ENCODE measurements around the gene OR1E1.
"Not testable (repeated sequence)": the region's sequence is repeated elsewhere in the genome, so short reads cannot be mapped to it uniquely, and the experiment has no call there.

OR1E1 gene, protein sequence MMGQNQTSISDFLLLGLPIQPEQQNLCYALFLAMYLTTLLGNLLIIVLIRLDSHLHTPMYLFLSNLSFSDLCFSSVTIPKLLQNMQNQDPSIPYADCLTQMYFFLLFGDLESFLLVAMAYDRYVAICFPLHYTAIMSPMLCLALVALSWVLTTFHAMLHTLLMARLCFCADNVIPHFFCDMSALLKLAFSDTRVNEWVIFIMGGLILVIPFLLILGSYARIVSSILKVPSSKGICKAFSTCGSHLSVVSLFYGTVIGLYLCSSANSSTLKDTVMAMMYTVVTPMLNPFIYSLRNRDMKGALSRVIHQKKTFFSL

DNA sequence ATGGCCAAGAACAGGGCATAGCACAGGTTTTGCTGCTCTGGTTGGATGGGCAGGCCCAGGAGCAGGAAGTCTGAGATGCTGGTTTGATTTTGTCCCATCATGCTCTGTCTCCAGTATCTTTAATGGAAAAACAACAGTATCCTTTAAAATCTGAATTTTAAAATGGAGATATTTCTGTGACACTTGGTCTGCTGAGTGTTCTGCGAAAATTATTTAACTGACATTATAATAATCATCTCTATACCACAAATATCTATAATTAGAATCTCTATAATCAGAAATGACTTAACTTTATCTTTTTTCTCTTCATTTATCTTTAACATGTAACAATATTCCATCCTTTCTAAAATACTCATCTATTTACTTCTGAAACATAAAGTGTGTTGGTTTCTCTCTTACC is at the start of gene OR1E1:
TSS of gene OR1E1 (minus strand) at position 101 of the 400 bp plus-strand sequence. CDS start at position 101, 0 bp downstream.
- DNase-seq, result no peak

DNA sequence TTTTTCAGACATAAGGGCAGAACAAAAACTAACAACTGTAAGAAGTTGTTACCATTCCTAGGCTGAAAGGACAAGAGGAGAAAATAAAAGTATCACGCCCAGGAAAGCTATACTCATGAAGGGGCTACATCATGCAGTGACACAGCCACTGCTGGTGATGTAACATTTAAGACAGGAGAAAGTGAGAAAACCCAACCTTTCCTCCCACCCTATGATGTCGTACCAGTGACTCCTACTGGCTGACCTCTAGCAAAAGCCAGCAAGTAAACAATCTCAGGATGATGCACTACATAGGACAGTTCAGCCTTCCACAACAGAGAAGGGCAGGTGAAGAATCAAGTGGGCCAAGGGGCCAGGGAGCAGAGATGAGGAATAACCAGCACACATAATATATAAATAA is 49.4 kb upstream of the OR1E1 start:
- peak; percentile 6 for DNase-seq

DNA sequence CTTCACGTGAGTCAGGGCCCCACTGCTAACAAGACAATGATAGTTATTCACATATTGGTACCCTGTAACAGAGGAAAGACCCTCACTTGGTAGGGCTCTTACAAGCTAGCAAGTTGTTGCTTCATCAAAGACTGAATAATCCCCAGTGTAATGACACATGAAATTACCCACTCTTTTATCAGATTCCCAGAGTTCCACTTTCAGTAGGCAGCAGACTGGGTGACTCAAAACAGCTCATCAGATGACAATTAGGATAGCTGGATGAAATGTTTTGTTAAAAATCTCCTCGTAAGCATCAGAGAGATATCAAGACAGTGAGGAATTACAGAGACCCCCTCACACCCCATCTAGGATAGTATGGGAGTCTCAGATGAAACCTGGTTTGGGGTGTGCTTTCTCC is 42.2 kb upstream of the OR1E1 start:
- no peak for DNase-seq

DNA sequence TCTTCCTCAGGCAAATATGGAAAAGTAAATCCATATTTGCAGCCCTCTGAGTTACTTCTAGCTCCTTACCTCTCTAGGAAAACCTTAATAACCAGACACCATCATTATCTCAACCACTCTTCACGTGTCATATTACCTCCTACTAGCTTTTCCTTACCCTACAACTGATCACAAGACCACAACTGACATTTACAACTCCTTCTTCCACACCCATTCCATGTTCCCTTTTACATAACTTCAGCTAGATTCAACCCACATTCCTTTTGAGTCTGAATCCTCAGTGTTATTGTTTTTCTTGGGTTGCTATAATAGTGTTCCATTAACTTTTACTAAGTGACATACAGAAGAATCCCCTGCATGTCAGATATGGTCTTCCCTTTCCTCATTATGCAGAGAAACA is 40.2 kb upstream of the OR1E1 start:
- DNase-seq, result no peak

DNA sequence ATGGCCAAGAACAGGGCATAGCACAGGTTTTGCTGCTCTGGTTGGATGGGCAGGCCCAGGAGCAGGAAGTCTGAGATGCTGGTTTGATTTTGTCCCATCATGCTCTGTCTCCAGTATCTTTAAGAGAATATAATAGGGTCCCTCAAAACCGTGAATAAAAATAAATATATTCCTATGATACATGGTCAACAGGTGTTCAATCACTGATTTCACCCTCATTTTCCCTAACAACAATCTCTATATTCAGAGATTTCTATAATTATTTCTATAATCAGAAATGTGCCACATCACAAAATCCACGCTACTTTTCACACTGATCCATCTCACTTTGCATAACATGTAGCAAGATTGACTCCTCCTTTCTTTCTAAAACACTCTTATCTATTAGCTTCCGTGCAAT is 35.5 kb upstream of the OR1E1 start, which contains the start of gene OR1E2:
TSS of gene OR1E2 (minus strand) at position 101 of the 400 bp plus-strand sequence. CDS start at position 101, 0 bp downstream.
- DNase-seq, result no peak

DNA sequence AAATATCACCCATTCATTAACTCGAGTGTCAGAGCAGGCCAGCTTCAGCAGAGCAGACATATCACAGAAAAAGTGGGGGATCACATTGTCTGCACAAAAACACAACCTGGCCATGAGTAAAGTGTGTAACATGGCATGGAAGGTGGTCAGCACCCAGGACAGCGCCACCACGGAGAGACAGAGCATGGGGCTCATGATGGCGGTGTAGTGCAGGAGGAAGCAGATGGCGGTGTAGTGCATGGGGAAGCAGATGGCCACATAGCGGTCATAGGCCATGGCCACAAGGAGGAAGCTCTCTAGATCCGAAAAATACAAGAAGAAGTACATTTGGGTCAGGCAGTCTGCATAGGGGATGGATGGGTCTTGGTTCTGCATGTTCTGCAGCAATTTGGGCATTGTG is 35.0 kb upstream of the OR1E1 start:
- not testable (repeated sequence) for DNase-seq

DNA sequence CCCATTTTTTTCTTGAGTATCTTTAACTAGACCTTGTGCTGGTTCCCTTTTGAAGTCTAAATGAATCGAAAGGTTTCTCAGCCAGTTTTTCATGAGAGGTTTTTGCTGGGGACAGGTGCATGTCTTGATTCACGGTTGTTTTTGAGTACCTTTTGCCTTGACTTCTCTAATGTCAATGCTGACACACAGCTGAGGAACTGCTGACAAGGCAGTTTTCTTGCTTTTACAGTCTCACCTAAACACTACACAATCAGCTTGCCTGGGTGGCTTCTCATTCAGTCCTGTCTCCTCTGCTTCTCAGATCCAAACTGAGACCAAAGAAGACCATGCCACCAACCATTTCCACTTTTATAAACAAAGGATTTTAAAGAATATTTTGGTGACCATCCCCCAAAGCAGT is 20.0 kb upstream of the OR1E1 start:
- no peak for DNase-seq

DNA sequence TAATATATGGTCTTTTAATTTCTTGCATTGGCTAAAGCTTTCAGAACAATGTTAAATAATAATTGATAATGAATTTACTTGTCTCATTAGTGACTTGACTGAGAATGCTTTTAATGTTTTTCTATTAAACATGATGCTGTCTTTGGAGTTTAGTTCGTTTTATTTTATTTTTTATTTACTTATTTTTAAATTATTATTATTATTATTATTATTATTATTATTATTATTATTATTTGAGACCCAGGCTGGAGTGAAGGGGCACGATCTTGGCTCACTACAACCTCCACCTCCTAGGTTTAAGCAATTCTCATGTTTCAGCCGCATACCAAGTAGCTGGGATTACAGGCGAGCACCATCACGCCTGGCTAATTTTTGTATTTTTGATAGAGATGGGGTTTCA is 17.4 kb upstream of the OR1E1 start:
- no peak for DNase-seq

DNA sequence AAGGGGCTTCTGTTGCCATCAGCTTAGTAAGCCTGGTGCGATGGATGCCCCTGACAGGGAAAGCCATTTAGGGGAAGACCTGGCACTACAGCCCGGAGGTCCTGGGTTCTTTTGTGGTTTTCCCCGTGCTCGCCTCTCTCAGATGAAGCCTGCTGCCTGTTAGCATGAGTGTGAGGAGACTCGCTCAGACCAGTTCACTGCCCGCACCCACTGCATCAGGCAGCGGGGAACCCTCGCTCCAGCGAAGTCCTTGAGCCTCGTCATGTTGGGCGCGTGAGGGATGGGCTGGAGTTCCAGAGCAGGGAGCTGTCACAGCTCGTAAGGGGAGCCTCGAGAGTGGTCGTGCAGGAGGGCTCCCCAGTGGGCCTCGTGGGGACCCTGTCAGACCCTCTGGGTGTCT is 14.0 kb upstream of the OR1E1 start:
- DNase-seq, result not testable (repeated sequence)

DNA sequence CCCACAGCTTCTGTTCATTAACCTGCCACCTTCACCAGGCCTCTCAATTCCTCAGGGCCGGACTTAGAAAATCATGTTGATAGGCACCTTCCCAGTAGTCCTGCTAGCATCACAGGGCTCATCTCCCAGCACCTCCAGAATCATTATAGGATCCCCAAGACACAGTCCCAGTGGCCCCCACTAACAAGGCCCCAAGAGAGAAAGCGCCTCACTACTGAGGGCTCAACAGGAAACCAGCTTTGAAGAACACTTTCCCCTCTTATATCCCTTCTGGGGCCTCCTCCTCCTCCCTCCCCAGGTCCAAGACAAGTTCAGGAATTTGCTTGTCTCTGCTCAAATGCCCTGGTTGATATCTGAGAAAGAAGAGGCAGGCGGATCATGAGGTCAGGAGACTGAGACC is 12.9 kb upstream of the OR1E1 start, which contains the start of gene OR3A3:
TSS of gene OR3A3 (plus strand) at position 301 of the 400 bp plus-strand sequence.
- DNase-seq, result no peak

DNA sequence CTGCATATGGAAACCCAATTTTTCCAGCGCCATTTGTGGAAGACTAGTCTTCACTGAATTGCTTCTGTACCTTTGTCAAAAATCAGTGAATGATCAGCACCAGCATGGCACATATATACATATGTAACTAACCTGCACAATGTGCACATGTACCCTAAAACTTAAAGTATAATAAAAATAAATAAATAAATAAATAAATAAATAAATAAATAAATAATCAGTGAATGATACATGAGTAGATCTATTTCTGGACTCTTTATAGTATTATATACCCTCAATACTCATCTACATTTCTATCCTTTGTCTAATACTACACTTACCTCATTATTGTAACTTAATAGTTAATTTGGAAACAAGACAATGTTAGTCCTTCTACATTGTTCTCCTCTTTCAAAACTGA is 5.6 kb upstream of the OR1E1 start:
- not testable (repeated sequence) for DNase-seq

DNA sequence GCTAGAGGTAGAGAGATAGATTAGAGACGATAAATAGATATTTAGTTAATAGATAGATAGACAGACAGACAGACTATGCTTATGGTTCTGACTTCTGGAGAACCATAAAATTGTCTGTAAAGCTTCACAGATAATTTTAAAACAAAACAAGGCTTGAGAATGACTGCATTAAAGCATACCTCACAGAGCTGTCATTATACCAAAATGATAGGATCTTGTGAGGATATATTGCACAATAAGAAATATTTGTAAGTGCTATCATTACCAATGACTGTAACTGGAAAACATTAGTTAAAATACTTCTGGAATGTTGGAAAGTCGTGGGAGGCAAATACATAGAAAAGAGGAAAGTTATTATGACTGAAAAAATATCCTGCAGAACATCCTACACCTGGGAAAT is 3.6 kb upstream of the OR1E1 start:
- no peak for DNase-seq

DNA sequence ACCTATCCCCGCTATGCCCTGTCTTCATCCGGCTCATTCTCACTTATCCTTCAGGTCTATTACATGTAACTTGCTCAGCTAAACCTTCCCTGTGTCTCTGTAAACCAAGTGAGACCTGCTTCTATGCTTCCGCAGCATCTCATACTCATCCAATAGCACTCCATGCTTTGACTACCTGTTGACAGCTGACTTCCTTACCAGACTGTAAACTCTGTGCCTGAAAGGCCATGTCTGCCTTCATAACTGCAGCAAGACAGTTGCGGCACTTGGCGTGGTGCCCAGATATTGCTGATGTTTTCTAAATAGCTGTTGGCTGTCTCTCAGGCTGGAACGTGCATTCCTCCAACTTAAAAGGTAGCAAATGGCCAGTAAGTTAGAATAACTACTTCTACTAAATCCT is 1.8 kb upstream of the OR1E1 start:
- DNase-seq, result peak; percentile 40

DNA sequence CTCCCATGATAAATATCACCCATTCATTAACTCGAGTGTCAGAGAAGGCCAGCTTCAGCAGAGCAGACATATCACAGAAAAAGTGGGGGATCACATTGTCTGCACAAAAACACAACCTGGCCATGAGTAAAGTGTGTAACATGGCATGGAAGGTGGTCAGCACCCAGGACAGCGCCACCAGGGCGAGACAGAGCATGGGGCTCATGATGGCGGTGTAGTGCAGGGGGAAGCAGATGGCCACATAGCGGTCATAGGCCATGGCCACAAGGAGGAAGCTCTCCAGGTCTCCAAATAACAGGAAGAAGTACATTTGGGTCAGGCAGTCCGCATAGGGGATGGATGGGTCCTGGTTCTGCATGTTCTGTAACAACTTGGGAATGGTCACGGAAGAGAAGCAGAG is 409 bp downstream of the OR1E1 start:
- DNase-seq, result not testable (repeated sequence)

DNA sequence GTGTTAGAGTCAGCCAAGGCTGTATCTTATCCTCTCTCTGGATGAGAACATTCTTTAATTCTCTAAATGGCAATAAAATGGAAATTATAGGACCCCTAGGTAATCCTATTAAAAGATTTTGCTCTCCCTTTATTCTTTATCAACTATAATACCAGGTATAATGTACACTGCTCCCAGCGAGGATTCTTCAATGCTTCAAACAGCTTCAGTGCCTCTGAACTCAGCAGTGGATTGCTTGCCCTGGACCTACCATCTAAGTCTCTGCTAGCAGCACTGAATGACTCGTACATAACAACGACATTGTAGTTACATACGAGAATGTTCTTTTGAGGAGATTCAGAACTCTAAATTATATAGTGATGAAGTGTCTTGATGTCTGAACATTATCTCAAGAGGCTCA is 8.4 kb downstream of the OR1E1 start:
- DNase-seq, result no peak

DNA sequence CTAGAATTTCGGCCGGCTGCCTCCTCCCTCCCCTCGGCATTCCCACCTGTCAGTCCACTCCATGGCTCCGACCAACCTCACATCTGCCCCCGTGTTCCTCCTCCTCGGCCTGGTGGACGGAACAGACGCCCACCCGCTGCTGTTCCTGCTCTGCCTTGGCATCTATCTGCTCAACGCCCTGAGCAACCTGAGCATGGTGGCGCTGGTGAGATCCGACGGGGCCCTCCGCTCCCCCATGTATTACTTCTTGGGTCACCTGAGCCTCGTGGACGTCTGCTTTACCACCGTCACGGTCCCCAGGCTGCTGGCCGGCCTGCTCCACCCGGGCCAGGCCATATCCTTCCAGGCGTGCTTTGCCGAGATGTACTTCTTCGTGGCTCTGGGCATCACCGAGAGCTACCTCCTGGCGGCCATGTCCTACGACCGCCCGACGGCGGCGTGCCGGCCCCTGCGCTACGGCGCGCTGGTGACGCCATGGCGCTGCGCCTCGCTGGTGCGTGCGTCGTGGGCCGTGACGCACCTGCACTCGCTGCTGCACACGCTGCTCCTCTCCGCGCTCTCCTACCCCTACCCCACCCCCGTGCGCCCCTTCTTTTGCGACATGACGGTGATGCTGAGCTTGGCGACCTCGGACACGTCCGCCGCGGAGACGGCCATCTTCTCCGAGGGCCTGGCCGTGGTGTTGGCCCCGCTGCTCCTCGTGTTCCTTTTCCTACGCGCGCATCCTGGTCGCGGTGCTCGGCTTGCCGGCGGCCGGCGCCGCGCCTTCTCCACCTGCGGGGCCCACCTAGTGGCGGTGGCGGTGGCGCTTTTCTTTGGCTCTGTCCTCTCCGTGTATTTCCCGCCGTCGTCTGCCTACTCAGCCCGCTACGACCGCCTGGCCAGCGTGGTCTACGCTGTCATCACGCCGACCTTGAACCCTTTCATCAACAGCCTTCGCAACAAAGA is 12.1 kb downstream of the OR1E1 start, which contains the start of gene OR3A2:
TSS of gene OR3A2 (minus strand) at position 440 of the 948 bp plus-strand sequence.
- DNase-seq, result no peak

DNA sequence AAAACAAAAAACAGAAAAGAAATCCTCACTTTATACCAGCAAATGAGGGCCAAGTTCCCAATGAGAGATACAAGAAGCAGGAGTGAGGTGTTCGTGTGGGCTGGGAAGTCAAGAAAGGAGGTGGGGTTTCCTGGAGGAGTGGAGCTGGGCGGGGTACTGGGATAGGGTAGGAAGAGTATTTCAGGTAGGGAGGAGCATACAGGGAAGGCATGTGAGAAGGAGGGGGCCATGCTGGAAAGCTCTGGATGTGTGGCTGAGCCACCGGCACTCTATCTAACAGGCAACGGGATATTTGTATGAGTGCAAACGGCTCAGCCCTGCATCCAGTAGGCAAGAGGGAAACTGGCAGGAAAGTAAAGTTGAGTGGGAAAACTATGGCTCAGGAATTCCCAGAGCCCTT is 16.3 kb downstream of the OR1E1 start:
- no peak for DNase-seq

DNA sequence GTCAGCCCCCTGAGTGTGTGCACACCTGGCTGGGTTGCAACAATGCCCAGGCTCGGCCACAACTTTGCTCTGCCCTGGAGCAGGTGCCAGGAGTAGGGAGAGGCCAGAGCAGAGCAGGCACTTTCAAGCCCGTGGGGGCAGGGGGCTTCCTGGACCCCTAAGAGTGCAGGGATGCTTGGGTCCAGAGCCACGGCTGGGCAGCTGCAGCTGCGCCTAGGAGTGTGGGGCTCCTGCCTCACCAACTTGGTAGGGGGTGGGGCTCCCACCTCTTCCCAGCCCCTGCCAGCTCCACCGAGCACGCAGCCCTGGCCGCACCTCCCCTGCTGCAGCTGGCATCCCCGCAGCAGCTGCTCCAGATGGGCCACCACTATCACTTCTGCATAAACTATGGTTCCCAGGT is 19.9 kb downstream of the OR1E1 start:
- DNase-seq, result no peak

DNA sequence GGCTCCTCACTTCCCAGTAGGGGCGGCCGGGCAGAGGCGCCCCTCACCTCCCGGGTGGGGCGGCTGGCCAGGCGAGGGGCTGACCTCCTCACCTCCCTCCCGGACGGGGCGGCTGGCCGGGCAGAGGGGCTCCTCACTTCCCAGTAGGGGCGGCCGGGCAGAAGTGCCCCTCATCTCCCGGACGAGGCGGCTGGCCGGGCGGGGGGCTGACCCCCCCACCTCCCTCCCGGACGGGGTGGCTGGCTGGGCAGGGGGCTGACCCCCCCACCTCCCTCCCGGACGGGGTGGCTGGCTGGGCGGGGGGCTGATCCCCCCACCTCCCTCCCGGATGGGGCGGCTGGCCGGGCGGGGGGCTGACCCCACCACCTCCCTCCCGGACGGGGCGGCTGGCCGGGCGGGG is 27.0 kb downstream of the OR1E1 start:
- DNase-seq, result not testable (repeated sequence)

Data from NCI-H1105 treated with DMSO at 0.1 percent for 48 hours (cell line).